Measurements from ENCODE around the gene USPL1. TPM values are rescaled to one million over a fixed set of nuclear protein-coding genes. Genes with fewer than 3 reads are reported as not detected.

The USPL1 gene
- total RNA-seq, 2 experiments from 2014 or later, result 13.3 to 13.8 TPM

GRCh38 chr13:30705680-30706079 is 88.0 kb downstream of the USPL1 start:
- intact Hi-C loops (cut with micrococcal nuclease), result no loop called here
- DNase-seq, result no peak
- Mint-ChIP-seq H3K9me3 (no peaks in the 10 kb centered on the region), H3K36me3 (no peaks in the 10 kb centered on the region), H3K27ac (no peak overlapping the region), H3K27me3 (peaks cover 6% of the 10 kb centered on the region), H3K4me1 (ENCODE audit: low read depth) (no peaks in the 10 kb centered on the region), H3K4me3 (no peak overlapping the region)
- ChIA-PET POLR2A (no interaction called here), CTCF (no interaction called here)

DNA sequence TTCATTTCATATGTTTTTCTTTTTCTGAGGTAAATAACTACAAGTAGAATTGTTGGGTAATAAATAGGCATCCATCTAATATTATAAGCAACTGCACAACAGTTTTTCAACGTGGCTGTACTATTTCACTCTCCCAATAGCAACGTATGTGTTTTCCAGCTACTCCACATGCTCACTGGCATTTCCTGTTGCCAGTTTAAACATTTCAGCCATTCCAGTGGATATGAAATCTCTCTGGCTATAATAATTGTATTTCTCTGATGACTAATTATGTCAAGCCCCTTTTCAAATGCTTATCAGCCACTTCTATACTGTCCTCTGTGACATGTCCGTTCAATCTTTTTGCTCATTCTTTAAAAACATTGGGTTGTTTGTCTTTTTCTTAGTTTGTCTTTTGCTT is 90.8 kb downstream of the USPL1 start:
- Mint-ChIP-seq H3K4me3 (no peak overlapping the region), H3K27me3 (peaks cover 6% of the 10 kb centered on the region), H3K27ac (no peak overlapping the region), H3K9me3 (no peaks in the 10 kb centered on the region), H3K4me1 (ENCODE audit: low read depth) (peaks cover 15% of the 10 kb centered on the region), H3K36me3 (no peaks in the 10 kb centered on the region)
- DNase-seq, result no peak
- CTCF ChIA-PET, result interaction anchor here (1.3 kb wide), 1 partner anchor 8 kb away, joined by 4 read pairs; no protein-coding TSS in a partner anchor
- intact Hi-C loops (cut with micrococcal nuclease), result no loop called here
- POLR2A ChIA-PET, result no interaction called here

Other genes starting within 250 kb of the USPL1 start
- not detected for gene UBE2L5, start 195.4 kb upstream of the USPL1 start, total RNA-seq
- gene HMGB1, start 152.0 kb upstream of the USPL1 start, total RNA-seq, result 100 to 1,000 TPM; 689 to 693 TPM
- 10 to 100 TPM; 31.8 to 33.8 TPM for gene ALOX5AP, start 117.6 kb downstream of the USPL1 start, total RNA-seq

Data from activated CD4-positive, alpha-beta memory T cell treated with anti-CD3 and anti-CD28 coated beads for 36 hours (primary cell).